Ovary (tissue), 9 donors: ENCODE results near the gene JAGN1. TPM values are rescaled to one million over a fixed set of nuclear protein-coding genes. Genes with fewer than 3 reads are reported as not detected.

Experiments
- DNase-seq, 5 donors: peaks; one replicate each; pipeline ENCODE4 v3.0.0-alpha.2; 2019 to 2020
- H3K27ac ChIP-seq, 2 donors: fragments of 200-600 bp; one replicate each; pipeline versions ENCODE4 v1.5.1 to v1.8.0; 2019 to 2022
- H3K27me3 ChIP-seq: fragments of 200-600 bp; one replicate; pipeline ENCODE4 v1.8.0; 2022
- H3K36me3 ChIP-seq: fragments of 200-600 bp; sonication (generic); one replicate; pipeline ENCODE4 v1.5.1; 2019
- H3K4me1 ChIP-seq: one replicate; pipeline ENCODE4 v1.8.1; 2013; ENCODE audit warnings: mild to moderate bottlenecking, moderate library complexity; ENCODE audit not compliant: insufficient read depth
- H3K4me3 ChIP-seq: fragments of 200-600 bp; sonication (generic); one replicate; pipeline ENCODE4 v1.5.1; 2017
- H3K9me3 ChIP-seq, 2 donors: fragments of 200-600 bp in 1 of 2; sonication (generic) in 1 of 2; one replicate each; pipeline versions ENCODE4 v1.5.1 to v1.8.1; 2013 to 2019; ENCODE audit warnings: mild to moderate bottlenecking in 1 of 2, moderate library complexity in 1 of 2
- EP300 ChIP-seq: sonication (generic); formaldehyde crosslinking; IDR thresholded peaks from one replicate; pipeline ENCODE4 v1.6.1; 2017; ENCODE audit warnings: antibody characterized with exemption
- POLR2A ChIP-seq: fragments of 450-650 bp; IDR thresholded peaks from one replicate; pipeline ENCODE4 v1.6.1; 2017; ENCODE audit warnings: antibody characterized with exemption, mild to moderate bottlenecking, moderate library complexity
- WGBS, 3 donors: extraction: QIAGEN DNeasy Blood & Tissue Kit in 1 of 3; methylation state at CpG; one replicate each; pipeline versions ENCODE4 v1.1.5 to v1.1.7; 2013 to 2017; 5-methylcytosine and 5-hydroxymethylcytosine counted together
- intact Hi-C, 4 donors: fragments of 100-400 bp; cut with DNase I; formaldehyde crosslinking; loops; one replicate each; pipeline versions ENCODE4 v1.11.0 to v1.15.1; 2022 to 2023
- polyA plus RNA-seq, 2 donors: library from polyadenylated mRNA; stranded (reverse); fragments of 200-250 nt in 1 of 2; fragments of 350-450 nt in 1 of 2; fragmentation: Illumina TruSeq in 1 of 2; extraction: RNeasy Lipid Tissue Mini Kit (QIAGEN cat#74804) in 1 of 2; gene quantifications; one replicate each; pipeline ENCODE4 v1.2.3, GENCODE V29; 2013 to 2014
- total RNA-seq, 7 donors: library from RNA; depleted of rRNA in 2 of 7; stranded (reverse); fragments of >200 nt in 2 of 7; fragmentation: NEBNext Ultra II Directional in 3 of 7; extraction: Animal tissue kit (Norgen Biotek cat#: 25700) in 3 of 7; gene quantifications; one replicate each; pipeline versions ENCODE4 v1.1.0 to v1.2.4, GENCODE V29; 2016 to 2023
- TF ChIP-seq, protein P1 (sequence below), 3 donors: fragments of 450-650 bp in 2 of 3; fragments of 200-600 bp in 1 of 3; IDR thresholded peaks; one replicate each; pipeline versions ENCODE4 v1.5.1 to v1.8.0; 2016 to 2022; ENCODE audit warnings: antibody characterized with exemption in 3 of 3, mild to moderate bottlenecking in 1 of 3
- donor health status: DM: no; HTN: no; CAD: no; lungs with moderate emphysema.
- donor health status: DM: no; HTN: no; CAD: no.
- donor health status: Bipolar disorder and iron deficiency.
- donor health status: DM: yes; HTN: yes; CAD: no.
- donor health status: DM: no; HTN: no; CAD: no.
- donor health status: DM: yes; HTN: yes; CAD: no.

Gene JAGN1
- total and polyA plus RNA-seq, 9 donors, result 25.7 to 54.0 (median 32.7) TPM

DNA sequence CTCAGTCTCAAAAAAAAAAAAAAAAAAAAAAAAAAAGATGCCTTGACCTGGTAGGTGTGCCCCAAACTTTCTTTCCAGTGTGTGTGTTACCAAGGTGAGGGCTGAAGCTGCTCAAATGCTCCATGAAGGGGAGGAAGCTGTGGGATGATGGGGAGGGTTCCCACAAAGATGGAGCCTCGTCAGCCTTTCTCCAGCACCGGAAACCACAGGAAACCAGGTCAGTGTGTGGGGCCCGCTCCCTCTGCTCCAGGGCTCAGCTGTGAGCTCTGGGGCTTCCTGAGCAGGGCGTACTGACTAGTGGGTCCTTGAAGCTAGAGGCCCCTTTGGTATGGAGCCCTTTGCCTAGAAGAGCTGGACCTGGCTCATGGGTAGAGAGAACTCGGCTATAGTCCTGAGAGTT, 11.6 kb downstream of the JAGN1 start:
- Histone ChIP-seq H3K27ac (no peak overlapping the region), H3K36me3 (no peaks in the 10 kb centered on the region), H3K4me1 (no peaks in the 10 kb centered on the region), H3K27me3 (no peaks in the 10 kb centered on the region), H3K4me3 (no peak overlapping the region), H3K9me3 (no peaks in the 10 kb centered on the region)
- 62 to 75% (median 72%) methylated on average over 4 to 5 of the region's 5 CpGs for WGBS, 3 donors
- no peak for DNase-seq
- TF ChIP-seq, protein P1, sequence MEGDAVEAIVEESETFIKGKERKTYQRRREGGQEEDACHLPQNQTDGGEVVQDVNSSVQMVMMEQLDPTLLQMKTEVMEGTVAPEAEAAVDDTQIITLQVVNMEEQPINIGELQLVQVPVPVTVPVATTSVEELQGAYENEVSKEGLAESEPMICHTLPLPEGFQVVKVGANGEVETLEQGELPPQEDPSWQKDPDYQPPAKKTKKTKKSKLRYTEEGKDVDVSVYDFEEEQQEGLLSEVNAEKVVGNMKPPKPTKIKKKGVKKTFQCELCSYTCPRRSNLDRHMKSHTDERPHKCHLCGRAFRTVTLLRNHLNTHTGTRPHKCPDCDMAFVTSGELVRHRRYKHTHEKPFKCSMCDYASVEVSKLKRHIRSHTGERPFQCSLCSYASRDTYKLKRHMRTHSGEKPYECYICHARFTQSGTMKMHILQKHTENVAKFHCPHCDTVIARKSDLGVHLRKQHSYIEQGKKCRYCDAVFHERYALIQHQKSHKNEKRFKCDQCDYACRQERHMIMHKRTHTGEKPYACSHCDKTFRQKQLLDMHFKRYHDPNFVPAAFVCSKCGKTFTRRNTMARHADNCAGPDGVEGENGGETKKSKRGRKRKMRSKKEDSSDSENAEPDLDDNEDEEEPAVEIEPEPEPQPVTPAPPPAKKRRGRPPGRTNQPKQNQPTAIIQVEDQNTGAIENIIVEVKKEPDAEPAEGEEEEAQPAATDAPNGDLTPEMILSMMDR (IDR thresholded peaks at IDR 0.05), result no peak
- no peak for TF ChIP-seq EP300
- TF ChIP-seq POLR2A, result no peak
- intact Hi-C loops, result no loop called here

DNA sequence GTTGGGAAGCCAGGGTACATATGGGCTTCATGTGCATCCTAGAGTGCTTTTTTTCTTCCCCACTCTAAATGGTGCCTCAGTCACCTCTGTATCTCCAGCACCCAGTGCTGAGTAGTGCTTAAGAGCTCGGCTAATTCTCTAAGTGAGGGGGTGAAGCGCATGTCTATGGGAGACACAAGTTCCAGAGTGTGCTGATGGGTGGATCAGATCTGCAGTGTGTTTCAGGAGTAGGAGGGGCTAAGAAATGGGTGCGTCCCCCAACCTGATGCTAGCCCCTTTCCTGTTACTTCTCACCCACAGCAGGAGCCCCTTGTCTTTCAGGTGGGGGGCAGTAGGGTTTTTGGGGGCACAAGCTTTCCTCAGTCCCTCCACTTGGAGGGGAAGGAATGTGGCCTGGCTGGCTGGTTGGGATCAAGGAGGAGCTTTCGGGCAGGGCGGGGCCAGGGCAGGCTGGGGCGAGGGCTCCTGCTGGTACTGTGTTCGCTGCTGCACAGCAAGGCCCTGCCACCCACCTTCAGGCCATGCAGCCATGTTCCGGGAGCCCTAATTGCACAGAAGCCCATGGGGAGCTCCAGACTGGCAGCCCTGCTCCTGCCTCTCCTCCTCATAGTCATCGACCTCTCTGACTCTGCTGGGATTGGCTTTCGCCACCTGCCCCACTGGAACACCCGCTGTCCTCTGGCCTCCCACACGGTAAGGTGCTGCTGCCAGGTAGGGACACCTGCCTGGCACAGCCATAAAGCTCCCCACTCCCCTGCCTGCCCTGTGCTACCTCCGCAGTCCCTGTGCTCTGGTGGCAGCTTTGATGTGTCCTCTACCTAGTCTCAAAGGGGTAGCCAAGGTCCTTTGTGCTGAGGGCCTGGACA, 12.2 kb downstream of the JAGN1 start, which contains the start of gene IL17RE:
Gene IL17RE (plus strand): TSS at position 477 of the 866 bp plus-strand sequence. CDS start 85 bp downstream, at position 562.
- Histone ChIP-seq H3K27ac (no peak within 1 kb of the TSS), H3K4me3 (no peak within 1 kb of the TSS), H3K4me1 (no peaks in the 10 kb centered on the region), H3K9me3 (no peaks in the 10 kb centered on the region), H3K36me3 (no peaks in the 10 kb centered on the region), H3K27me3 (no peaks in the 10 kb centered on the region)
- 40 to 51% (median 44%) methylated on average over 12 to 13 of the region's 13 CpGs for WGBS, 3 donors
- intact Hi-C loops, result no loop called here
- no peak for TF ChIP-seq POLR2A
- no peak for TF ChIP-seq EP300
- TF ChIP-seq, protein P1 (IDR thresholded peaks at IDR 0.05), result no peak
- DNase-seq, result no peak

DNA sequence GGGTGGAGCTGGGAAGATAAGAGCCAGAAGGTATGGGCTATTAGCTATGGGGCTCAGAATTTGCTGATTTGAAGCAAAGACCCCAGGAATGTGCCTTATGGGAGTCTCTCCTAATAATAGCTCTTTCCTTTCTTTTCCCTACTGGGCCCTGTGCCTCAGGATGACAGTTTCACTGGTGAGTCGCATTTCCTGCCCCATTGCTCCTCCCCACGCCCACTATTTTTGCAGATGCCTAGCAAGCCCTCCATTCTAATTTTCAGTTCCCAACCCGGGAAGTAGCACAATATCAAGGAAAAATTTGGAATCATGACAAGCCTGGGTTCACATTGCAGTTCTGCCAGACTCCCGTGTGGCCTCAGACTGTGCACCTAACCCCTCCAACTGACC, 12.8 kb downstream of the JAGN1 start:
- no peak overlapping the region for H3K4me3 ChIP-seq
- TF ChIP-seq POLR2A (no peak), EP300 (no peak)
- TF ChIP-seq, protein P1 (IDR thresholded peaks at IDR 0.05), result no peak
- no peaks in the 10 kb centered on the region for H3K27me3 ChIP-seq
- no peak for DNase-seq
- H3K36me3 ChIP-seq, result no peaks in the 10 kb centered on the region
- H3K27ac ChIP-seq, result no peak overlapping the region
- WGBS, 3 donors, result 30 to 36% (median 31%) methylated on average over 4 of the region's 4 CpGs
- H3K4me1 ChIP-seq, result no peaks in the 10 kb centered on the region
- H3K9me3 ChIP-seq, result no peaks in the 10 kb centered on the region
- intact Hi-C loops, result no loop called here

DNA sequence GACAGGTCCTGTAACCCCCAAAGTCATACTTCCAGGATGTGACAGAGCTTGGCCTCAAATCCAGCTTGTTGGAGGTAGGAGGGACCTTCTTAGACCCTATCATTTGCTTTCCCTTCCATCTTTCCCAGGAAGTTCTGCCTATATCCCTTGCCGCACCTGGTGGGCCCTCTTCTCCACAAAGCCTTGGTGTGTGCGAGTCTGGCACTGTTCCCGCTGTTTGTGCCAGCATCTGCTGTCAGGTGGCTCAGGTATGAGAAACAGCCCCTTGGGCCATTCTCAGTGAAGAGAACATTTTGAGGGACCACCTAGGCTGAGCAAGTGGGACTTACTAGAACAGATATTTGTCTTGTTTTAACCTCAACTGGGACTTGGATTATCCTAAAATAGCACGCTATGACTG, 13.5 kb downstream of the JAGN1 start:
- Histone ChIP-seq H3K9me3 (no peaks in the 10 kb centered on the region), H3K27ac (no peak overlapping the region), H3K36me3 (no peaks in the 10 kb centered on the region), H3K4me1 (no peaks in the 10 kb centered on the region), H3K27me3 (no peaks in the 10 kb centered on the region), H3K4me3 (no peak overlapping the region)
- intact Hi-C loops, result no loop called here
- TF ChIP-seq EP300 (no peak), POLR2A (no peak)
- TF ChIP-seq, protein P1 (IDR thresholded peaks at IDR 0.05), result no peak
- WGBS, 3 donors, result 88 to 89% (median 89%) methylated on average over 4 of the region's 4 CpGs
- no peak for DNase-seq
